Cardiac fibroblast (primary cell): ENCODE results near the gene VTCN1.

Experiments
- DNase-seq, 2 donors: peaks; one replicate each; pipeline versions ENCODE4 v3.0.0 to v3.0.0-alpha.2; 2010; ENCODE audit warnings: low read depth in 2 of 2
- H3K4me3 ChIP-seq, 2 donors: replicated peaks in 1 of 2; 1 replicate in 1 of 2; 2 replicates in 1 of 2; pipeline ENCODE4 v1.5.1; 2011; ENCODE audit warnings: low read depth in 2 of 2, low read length in 2 of 2, mild to moderate bottlenecking in 2 of 2, moderate library complexity in 1 of 2
- CTCF ChIP-seq: IDR thresholded peaks from one replicate; pipeline ENCODE4 v1.5.1; 2011; ENCODE audit warnings: low read depth, mild to moderate bottlenecking, low read length, inconsistent platforms

The VTCN1 gene

GRCh38 chr1:117231748-117232373 is 21.1 kb upstream of the VTCN1 start:
- DNase-seq = no peak
- no peak overlapping the region for H3K4me3 ChIP-seq
- TF ChIP-seq CTCF = no peak

GRCh38 chr1:117231312-117231711 is 20.6 kb upstream of the VTCN1 start:
- TF ChIP-seq CTCF = no peak
- no peak for DNase-seq
- H3K4me3 ChIP-seq = no peak overlapping the region

GRCh38 chr1:117229217-117229616 is 18.5 kb upstream of the VTCN1 start:
- no peak for DNase-seq
- H3K4me3 ChIP-seq = no peak overlapping the region
- no peak for TF ChIP-seq CTCF

GRCh38 chr1:117225931-117226330 is 15.2 kb upstream of the VTCN1 start:
- TF ChIP-seq CTCF = no peak
- no peak for DNase-seq
- no peak overlapping the region for H3K4me3 ChIP-seq

- TF ChIP-seq CTCF = no peak
- H3K4me3 ChIP-seq = no peak overlapping the region
- no peak for DNase-seq
Observed at GRCh38 chr1:117216718-117217117, 6.0 kb upstream of the VTCN1 start.

- TF ChIP-seq CTCF = no peak
- no peak overlapping the region for H3K4me3 ChIP-seq
- DNase-seq = no peak
Observed at GRCh38 chr1:117215733-117216462, 5.2 kb upstream of the VTCN1 start.

- no peak for DNase-seq
- no peak overlapping the region for H3K4me3 ChIP-seq
- TF ChIP-seq CTCF = no peak
Observed at GRCh38 chr1:117215019-117215418, 4.3 kb upstream of the VTCN1 start.
